Neural crest cell (in vitro differentiated cells): ENCODE measurements around the gene CDC6. TPM values are rescaled to one million over a fixed set of nuclear protein-coding genes. Genes with fewer than 3 reads are reported as not detected.
A peak's percentile ranks its signal among the peaks of the same experiment; 100 is the strongest.

Source experiments
- DNase-seq: peaks from one replicate; pipeline ENCODE4 v3.0.0; 2021; ENCODE audit warnings: low read depth, mixed read lengths, low spot score
- H3K27ac Mint-ChIP-seq: one replicate; pipeline ENCODE4 v1.8.0; 2021; ENCODE audit warnings: mild to moderate bottlenecking, mixed read lengths; ENCODE audit not compliant: unreplicated experiment
- H3K27me3 Mint-ChIP-seq: 2 replicates; pipeline ENCODE4 v1.8.0; 2021; ENCODE audit warnings: low read depth, mild to moderate bottlenecking, mixed read lengths
- H3K36me3 Mint-ChIP-seq: 2 replicates; pipeline ENCODE4 v1.8.0; 2021; ENCODE audit warnings: low read depth, mild to moderate bottlenecking, mixed read lengths
- H3K4me1 Mint-ChIP-seq: 2 replicates; pipeline ENCODE4 v1.8.0; 2021; ENCODE audit warnings: mixed read lengths
- H3K4me3 Mint-ChIP-seq: one replicate; pipeline ENCODE4 v1.8.0; 2021; ENCODE audit warnings: mild to moderate bottlenecking, mixed read lengths
- H3K9me3 Mint-ChIP-seq: 2 replicates; pipeline ENCODE4 v1.8.0; 2021; ENCODE audit warnings: mixed read lengths
- total RNA-seq: library from RNA; stranded (reverse); gene quantifications from 2 replicates; pipeline ENCODE4 v1.2.1, GENCODE V29; 2021
- TF ChIP-seq, protein P1 (sequence below): fragments of 200-600 bp; sonication (generic); conservative IDR thresholded peaks from 2 replicates; pipeline ENCODE4 v1.5.0; 2021; ENCODE audit warnings: antibody characterized with exemption, mild to moderate bottlenecking

The CDC6 gene
- total RNA-seq, 1 donor from 2014 or later: 94.5 TPM

DNA sequence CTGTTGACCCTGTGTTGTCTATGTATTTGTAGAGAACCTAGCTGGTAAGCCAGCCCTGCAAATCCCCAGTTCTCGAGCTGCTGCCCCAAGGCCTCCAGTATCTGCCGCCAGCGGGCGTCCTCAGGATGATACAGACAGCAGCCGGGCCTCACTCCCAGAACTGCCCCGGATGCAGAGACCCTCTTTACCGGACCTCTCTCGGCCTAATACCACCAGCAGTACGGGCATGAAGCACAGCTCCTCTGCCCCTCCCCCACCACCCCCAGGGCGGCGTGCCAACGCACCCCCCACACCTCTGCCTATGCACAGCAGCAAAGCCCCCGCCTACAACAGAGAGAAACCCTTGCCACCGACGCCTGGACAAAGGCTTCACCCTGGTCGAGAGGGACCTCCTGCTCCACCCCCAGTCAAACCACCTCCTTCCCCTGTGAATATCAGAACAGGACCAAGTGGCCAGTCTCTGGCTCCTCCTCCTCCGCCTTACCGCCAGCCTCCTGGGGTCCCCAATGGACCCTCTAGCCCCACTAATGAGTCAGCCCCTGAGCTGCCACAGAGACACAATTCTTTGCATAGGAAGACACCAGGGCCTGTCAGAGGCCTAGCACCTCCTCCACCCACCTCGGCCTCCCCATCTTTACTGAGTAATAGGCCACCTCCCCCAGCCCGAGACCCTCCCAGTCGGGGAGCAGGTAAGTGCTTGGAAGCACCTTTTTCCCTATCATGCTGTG is 23.1 kb upstream of the CDC6 start:
- Mint-ChIP-seq H3K4me1 (no peaks in the 10 kb centered on the region), H3K36me3 (peaks cover 13% of the 10 kb centered on the region), H3K27me3 (no peaks in the 10 kb centered on the region), H3K9me3 (no peaks in the 10 kb centered on the region), H3K27ac (peak overlapping the region; percentile 90), H3K4me3 (no peak overlapping the region)
- DNase-seq: no peak
- TF ChIP-seq, protein P1, sequence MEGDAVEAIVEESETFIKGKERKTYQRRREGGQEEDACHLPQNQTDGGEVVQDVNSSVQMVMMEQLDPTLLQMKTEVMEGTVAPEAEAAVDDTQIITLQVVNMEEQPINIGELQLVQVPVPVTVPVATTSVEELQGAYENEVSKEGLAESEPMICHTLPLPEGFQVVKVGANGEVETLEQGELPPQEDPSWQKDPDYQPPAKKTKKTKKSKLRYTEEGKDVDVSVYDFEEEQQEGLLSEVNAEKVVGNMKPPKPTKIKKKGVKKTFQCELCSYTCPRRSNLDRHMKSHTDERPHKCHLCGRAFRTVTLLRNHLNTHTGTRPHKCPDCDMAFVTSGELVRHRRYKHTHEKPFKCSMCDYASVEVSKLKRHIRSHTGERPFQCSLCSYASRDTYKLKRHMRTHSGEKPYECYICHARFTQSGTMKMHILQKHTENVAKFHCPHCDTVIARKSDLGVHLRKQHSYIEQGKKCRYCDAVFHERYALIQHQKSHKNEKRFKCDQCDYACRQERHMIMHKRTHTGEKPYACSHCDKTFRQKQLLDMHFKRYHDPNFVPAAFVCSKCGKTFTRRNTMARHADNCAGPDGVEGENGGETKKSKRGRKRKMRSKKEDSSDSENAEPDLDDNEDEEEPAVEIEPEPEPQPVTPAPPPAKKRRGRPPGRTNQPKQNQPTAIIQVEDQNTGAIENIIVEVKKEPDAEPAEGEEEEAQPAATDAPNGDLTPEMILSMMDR: no peak

DNA sequence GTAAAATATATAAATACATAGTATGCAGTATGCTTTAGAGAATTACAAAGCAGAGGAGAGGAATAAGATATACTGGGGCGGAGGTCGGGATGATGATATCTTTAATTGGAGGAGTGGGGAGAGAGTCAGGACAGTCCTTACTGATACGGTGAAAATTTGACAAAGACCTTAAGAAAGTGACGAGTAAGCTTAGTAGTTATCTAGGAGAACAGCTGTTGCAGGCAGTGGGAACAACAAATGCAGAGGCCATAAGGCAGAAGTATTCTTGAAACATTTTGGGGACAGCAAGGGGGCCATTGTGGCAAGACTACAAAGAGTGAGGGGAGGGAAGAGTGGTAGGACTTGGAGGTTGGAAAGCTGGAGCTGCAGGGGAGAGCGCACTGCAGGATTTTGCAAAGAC is 22.3 kb upstream of the CDC6 start:
- peaks cover 13% of the 10 kb centered on the region for H3K36me3 Mint-ChIP-seq
- no peaks in the 10 kb centered on the region for H3K27me3 Mint-ChIP-seq
- no peaks in the 10 kb centered on the region for H3K4me1 Mint-ChIP-seq
- H3K9me3 Mint-ChIP-seq: no peaks in the 10 kb centered on the region
- no peak overlapping the region for H3K4me3 Mint-ChIP-seq
- no peak for DNase-seq
- TF ChIP-seq, protein P1: no peak
- H3K27ac Mint-ChIP-seq: no peak overlapping the region

DNA sequence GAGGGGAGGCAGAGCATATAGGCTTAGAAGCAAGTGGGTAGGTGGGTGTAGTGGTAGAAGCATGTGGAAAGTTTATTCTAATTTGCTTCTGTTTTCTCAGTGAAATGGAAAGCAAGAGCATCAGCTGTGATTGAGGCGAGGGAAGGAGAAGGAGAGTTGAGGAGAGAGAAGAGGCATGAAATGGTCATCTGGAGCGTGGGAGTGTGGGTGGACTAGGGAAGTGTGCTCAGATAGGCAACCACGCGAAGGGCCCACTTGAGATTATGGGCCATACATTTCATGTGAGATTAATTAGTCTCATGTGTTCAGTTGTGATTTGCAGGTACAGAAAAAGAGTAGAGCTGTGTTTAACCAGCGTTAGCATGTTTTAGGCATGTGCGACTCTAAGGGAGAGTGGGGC is 20.8 kb upstream of the CDC6 start:
- H3K4me3 Mint-ChIP-seq: no peak overlapping the region
- H3K27me3 Mint-ChIP-seq: no peaks in the 10 kb centered on the region
- peaks cover 11% of the 10 kb centered on the region for H3K36me3 Mint-ChIP-seq
- H3K4me1 Mint-ChIP-seq: no peaks in the 10 kb centered on the region
- TF ChIP-seq, protein P1: no peak
- H3K27ac Mint-ChIP-seq: no peak overlapping the region
- no peaks in the 10 kb centered on the region for H3K9me3 Mint-ChIP-seq
- no peak for DNase-seq

GRCh38 chr17:40268141-40268712 is 19.5 kb upstream of the CDC6 start:
- Mint-ChIP-seq H3K36me3 (peaks cover 8% of the 10 kb centered on the region), H3K27me3 (no peaks in the 10 kb centered on the region), H3K27ac (no peak overlapping the region), H3K4me1 (no peaks in the 10 kb centered on the region), H3K9me3 (no peaks in the 10 kb centered on the region), H3K4me3 (no peak overlapping the region)
- TF ChIP-seq, protein P1: no peak
- DNase-seq: no peak

DNA sequence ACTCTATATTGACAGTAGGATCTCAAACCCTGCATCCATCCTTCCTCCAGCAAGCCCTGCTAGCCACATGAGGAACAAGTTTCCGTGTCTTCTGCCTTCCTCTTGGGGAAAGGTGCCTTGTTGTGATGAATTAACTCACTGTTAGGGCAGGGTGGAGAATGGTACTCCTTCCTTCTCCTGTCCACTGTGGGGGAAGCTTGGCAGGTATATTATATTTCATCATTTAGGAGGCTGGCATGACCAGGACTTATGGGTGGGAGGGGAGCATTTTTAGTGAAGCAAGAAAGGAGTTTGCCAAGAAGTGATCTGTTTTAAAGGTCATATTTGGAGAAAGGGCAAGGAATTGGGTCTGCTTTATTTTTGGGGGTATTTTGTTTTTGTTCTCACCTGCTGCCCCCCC is 9.3 kb upstream of the CDC6 start:
- TF ChIP-seq, protein P1: no peak
- Mint-ChIP-seq H3K27me3 (no peaks in the 10 kb centered on the region), H3K27ac (no peak overlapping the region), H3K9me3 (no peaks in the 10 kb centered on the region), H3K36me3 (peaks cover 8% of the 10 kb centered on the region), H3K4me3 (no peak overlapping the region), H3K4me1 (no peaks in the 10 kb centered on the region)
- DNase-seq: no peak
